SU-DHL-6 (cell line): Measurements from ENCODE around the gene TNFRSF18.

Experiments used
- EZH2phosphoT487 ChIP-seq: fragments of 200-600 bp; sonication (generic), shearing (Covaris generic); conservative IDR thresholded peaks from 2 replicates; pipeline ENCODE4 v1.6.1; 2018; ENCODE audit warnings: mild to moderate bottlenecking, antibody characterized with exemption, low read length, moderate library complexity, mixed read lengths
- TF ChIP-seq, protein P1 (sequence below): fragments of 200-600 bp; sonication (generic); IDR thresholded peaks from one replicate; pipeline ENCODE4 v1.5.1; 2017; ENCODE audit warnings: antibody characterized with exemption, mild to moderate bottlenecking, low read length, moderate library complexity; ENCODE audit not compliant: insufficient read depth, poor library complexity, severe bottlenecking

- TF ChIP-seq, protein P1, sequence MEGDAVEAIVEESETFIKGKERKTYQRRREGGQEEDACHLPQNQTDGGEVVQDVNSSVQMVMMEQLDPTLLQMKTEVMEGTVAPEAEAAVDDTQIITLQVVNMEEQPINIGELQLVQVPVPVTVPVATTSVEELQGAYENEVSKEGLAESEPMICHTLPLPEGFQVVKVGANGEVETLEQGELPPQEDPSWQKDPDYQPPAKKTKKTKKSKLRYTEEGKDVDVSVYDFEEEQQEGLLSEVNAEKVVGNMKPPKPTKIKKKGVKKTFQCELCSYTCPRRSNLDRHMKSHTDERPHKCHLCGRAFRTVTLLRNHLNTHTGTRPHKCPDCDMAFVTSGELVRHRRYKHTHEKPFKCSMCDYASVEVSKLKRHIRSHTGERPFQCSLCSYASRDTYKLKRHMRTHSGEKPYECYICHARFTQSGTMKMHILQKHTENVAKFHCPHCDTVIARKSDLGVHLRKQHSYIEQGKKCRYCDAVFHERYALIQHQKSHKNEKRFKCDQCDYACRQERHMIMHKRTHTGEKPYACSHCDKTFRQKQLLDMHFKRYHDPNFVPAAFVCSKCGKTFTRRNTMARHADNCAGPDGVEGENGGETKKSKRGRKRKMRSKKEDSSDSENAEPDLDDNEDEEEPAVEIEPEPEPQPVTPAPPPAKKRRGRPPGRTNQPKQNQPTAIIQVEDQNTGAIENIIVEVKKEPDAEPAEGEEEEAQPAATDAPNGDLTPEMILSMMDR, result no peak
- no peak for TF ChIP-seq EZH2phosphoT487
Observed at GRCh38 chr1:1255611-1256010, 49.2 kb upstream of the TNFRSF18 start.
